ENCODE data around the gene INAVA.
"Not testable (repeated sequence)": the region's sequence is repeated elsewhere in the genome, so short reads cannot be mapped to it uniquely, and the experiment has no call there.

Gene INAVA

GRCh38 chr1:200899451-200899915 lies 4.8 kb downstream of the INAVA start:
- peak; percentile 46 for DNase-seq (ENCODE audit: low spot score)

GRCh38 chr1:200899954-200900867 lies 5.5 kb downstream of the INAVA start:
- DNase-seq (ENCODE audit: low spot score) = no peak

GRCh38 chr1:200900877-200901276 lies 6.2 kb downstream of the INAVA start:
- DNase-seq (ENCODE audit: low spot score) = no peak

GRCh38 chr1:200901350-200901749 lies 6.7 kb downstream of the INAVA start:
- no peak for DNase-seq (ENCODE audit: low spot score)

GRCh38 chr1:200901796-200902444 lies 7.2 kb downstream of the INAVA start:
- DNase-seq (ENCODE audit: low spot score) = no peak

- DNase-seq (ENCODE audit: low spot score) = no peak
Observed at GRCh38 chr1:200903793-200904192, 9.1 kb downstream of the INAVA start.

GRCh38 chr1:200904772-200905171 lies 10.1 kb downstream of the INAVA start:
- DNase-seq (ENCODE audit: low spot score) = no peak

GRCh38 chr1:200905411-200906052 lies 10.8 kb downstream of the INAVA start:
- DNase-seq (ENCODE audit: low spot score) = peak; percentile 45

- DNase-seq (ENCODE audit: low spot score) = no peak
Observed at GRCh38 chr1:200906491-200906890, 11.8 kb downstream of the INAVA start.

- peak; percentile 76 for DNase-seq (ENCODE audit: low spot score)
Observed at GRCh38 chr1:200907611-200908097, 13.0 kb downstream of the INAVA start.

- DNase-seq (ENCODE audit: low spot score) = no peak
Observed at GRCh38 chr1:200908191-200908868, 13.6 kb downstream of the INAVA start.

GRCh38 chr1:200909071-200909470 lies 14.4 kb downstream of the INAVA start:
- no peak for DNase-seq (ENCODE audit: low spot score)

GRCh38 chr1:200909757-200910239 lies 15.1 kb downstream of the INAVA start:
- no peak for DNase-seq (ENCODE audit: low spot score)

- no peak for DNase-seq (ENCODE audit: low spot score)
Observed at GRCh38 chr1:200911361-200911760, 16.7 kb downstream of the INAVA start.

- DNase-seq (ENCODE audit: low spot score) = not testable (repeated sequence)
Observed at GRCh38 chr1:200911936-200912335, 17.2 kb downstream of the INAVA start.

GRCh38 chr1:200912737-200913407 lies 18.2 kb downstream of the INAVA start:
- DNase-seq (ENCODE audit: low spot score) = no peak

- no peak for DNase-seq (ENCODE audit: low spot score)
Observed at GRCh38 chr1:200916152-200916551, 21.5 kb downstream of the INAVA start.

- DNase-seq (ENCODE audit: low spot score) = no peak
Observed at GRCh38 chr1:200916681-200917080, 22.0 kb downstream of the INAVA start.

GRCh38 chr1:200917291-200917817 lies 22.7 kb downstream of the INAVA start:
- DNase-seq (ENCODE audit: low spot score) = peak; percentile 47

- no peak for DNase-seq (ENCODE audit: low spot score)
Observed at GRCh38 chr1:200918006-200918405, 23.3 kb downstream of the INAVA start.

GRCh38 chr1:200919386-200919785 lies 24.7 kb downstream of the INAVA start:
- no peak for DNase-seq (ENCODE audit: low spot score)

Measured in HuH-7 (cell line).